HG02588 (cell line): ENCODE results near the gene PGAP3.

ENCODE experiments used
- ATAC-seq: cut with Tn5 transposase; IDR thresholded peaks from one replicate; pipeline ENCODE4 v1.9.1; 2021; ENCODE audit warnings: mild to moderate bottlenecking, moderate library complexity; ENCODE audit not compliant: unreplicated experiment

Gene PGAP3

GRCh38 chr17:39673335-39674081 is 14.3 kb downstream of the PGAP3 start:
- ATAC-seq = no peak

DNA sequence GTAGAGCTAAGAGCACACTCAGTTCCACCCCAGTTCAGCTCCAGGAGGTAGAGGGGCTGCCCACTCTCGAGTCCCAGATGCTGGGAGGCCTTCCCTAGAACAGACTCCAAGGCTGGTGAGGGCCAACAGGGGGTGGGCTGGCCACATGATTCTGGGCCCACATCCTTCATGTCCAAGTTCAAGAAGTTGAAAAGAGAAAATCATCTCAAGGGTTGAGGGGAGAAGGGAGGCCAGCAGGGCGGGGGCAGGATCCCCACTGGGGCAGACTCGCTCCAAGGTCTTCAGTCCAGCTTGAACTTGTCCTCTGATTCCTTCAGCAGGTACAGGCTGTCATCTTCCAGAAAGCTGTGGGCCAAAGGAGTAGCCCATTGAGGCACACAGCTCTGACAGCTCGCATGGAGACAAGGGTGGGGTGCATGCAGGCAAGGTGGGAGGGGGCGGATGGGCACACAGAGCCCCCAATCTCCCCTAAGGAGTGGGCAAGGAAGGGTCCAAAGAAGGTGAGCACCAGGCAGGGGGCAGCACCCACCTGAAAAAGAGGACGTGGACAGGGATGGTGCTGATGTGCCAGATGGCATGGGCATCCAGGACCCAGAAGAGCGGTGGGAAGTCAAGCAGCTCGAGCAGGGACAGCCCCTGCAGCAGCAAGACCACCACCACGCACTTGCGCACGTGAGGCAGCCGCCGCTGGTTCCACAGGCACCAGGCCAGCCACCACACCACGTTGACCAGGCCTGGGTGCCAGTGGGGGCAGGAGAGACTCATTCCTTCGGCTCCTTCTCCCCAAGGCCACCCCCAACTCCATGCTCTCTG is 15.1 kb downstream of the PGAP3 start:
- ATAC-seq = no peak

DNA sequence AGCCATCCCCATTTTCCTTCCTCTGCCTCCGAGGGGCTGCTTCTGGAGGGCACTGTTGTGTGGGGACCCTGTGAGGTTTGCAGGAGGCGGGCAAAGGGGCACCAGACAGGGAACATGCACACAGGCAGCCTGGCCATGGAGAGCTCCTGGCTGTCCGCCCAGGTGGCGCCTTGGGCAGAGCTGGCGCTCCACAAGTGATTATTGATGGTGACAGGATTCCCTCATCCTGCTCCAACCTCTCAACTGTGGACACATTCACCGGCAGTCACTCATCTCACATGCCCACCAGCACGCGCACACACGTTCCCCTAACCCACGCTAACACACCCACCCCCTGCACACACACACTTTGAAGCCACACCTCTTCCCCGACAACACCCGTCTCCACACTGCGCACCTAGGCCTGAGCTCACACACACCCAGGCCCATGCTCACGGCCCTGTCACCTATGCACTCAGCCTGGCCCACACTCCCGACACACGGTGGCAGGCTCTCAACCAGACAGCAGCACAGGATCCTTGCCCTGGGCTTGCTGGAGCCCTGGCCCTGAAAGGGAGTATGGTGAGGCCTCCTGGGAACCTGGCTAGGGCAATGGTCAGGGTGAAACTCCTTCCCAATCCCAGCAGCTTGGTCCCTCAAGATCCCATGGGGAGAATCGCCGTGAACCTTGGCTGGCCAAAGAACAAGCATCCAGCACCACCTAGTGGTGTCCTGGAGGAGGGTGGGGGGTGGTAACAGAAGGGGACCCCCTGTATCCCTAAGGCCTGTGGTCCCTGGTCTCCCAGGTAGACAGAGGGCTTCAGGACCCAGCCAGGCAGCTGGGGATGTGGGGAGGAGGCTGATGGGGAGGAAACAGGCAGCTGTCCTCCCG is 16.0 kb downstream of the PGAP3 start:
- ATAC-seq = no peak

GRCh38 chr17:39670746-39671145 is 17.1 kb downstream of the PGAP3 start:
- ATAC-seq = no peak

- ATAC-seq = no peak
Observed at GRCh38 chr17:39669897-39670735, 17.7 kb downstream of the PGAP3 start.

DNA sequence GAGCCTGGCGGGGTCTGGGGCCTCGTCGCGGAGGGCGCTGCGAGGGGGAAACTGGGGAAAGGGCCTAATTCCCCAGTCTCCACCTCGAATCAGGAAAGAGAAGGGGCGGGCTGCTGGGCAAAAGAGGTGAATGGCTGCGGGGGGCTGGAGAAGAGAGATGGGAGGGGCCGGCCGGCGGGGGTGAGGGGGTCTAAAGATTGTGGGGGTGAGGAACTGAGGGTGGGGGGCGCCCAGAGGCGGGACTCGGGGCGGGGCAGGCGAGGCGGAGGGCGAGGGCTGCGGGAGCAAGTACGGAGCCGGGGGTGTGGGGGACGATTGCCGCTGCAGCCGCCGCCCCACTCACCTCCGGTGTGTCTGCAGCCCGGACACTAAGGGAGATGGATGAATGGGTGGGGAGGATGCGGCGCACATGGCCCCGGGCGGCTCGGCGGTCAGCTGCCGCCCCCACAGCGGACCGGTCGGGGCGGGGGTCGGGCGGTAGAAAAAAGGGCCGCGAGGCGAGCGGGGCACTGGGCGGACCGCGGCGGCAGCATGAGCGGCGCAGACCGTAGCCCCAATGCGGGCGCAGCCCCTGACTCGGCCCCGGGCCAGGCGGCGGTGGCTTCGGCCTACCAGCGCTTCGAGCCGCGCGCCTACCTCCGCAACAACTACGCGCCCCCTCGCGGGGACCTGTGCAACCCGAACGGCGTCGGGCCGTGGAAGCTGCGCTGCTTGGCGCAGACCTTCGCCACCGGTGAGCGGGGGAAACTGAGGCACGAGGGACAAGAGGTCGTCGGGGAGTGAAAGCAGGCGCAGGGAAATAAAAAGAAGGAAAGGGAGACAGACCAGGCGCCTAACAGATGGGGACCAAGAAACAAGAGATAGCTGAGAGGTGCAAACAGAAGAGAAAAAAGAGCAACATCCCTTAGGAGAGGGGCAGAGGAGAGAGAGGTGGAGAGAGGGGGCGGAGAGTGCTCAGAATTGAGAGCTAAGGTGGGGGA is 19.6 kb downstream of the PGAP3 start, which contains the start of gene PNMT:
TSS of gene PNMT (plus strand) at position 509 of the 980 bp plus-strand sequence. CDS start at position 532, 23 bp downstream.
- ATAC-seq = no peak

GRCh38 chr17:39667262-39667944 is 20.5 kb downstream of the PGAP3 start:
- ATAC-seq = no peak

GRCh38 chr17:39666601-39667261 is 21.1 kb downstream of the PGAP3 start:
- ATAC-seq = no peak

GRCh38 chr17:39666231-39666600 is 21.6 kb downstream of the PGAP3 start:
- no peak for ATAC-seq

DNA sequence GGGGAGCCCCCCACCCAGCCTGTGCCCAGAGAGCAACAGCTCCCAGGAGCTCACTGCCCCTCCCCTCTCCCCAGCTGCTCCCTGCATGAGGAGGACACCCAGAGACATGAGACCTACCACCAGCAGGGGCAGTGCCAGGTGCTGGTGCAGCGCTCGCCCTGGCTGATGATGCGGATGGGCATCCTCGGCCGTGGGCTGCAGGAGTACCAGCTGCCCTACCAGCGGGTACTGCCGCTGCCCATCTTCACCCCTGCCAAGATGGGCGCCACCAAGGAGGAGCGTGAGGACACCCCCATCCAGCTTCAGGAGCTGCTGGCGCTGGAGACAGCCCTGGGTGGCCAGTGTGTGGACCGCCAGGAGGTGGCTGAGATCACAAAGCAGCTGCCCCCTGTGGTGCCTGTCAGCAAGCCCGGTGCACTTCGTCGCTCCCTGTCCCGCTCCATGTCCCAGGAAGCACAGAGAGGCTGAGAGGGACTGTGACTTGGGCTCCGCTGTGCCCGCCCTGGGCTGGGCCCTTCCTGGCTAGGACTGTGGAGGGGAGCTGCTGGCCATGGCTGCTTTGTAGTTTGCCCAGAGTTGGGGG is 22.1 kb downstream of the PGAP3 start:
- ATAC-seq = no peak

GRCh38 chr17:39664581-39665561 is 23.0 kb downstream of the PGAP3 start, which contains the start of gene TCAP:
TCAP (plus strand) TSS chr17:39665349; CDS start chr17:39665360, 11 bp downstream.
- no peak for ATAC-seq

- ATAC-seq = no peak
Observed at GRCh38 chr17:39663688-39664580, 23.9 kb downstream of the PGAP3 start.

GRCh38 chr17:39663340-39663687 is 24.5 kb downstream of the PGAP3 start:
- ATAC-seq = no peak

DNA sequence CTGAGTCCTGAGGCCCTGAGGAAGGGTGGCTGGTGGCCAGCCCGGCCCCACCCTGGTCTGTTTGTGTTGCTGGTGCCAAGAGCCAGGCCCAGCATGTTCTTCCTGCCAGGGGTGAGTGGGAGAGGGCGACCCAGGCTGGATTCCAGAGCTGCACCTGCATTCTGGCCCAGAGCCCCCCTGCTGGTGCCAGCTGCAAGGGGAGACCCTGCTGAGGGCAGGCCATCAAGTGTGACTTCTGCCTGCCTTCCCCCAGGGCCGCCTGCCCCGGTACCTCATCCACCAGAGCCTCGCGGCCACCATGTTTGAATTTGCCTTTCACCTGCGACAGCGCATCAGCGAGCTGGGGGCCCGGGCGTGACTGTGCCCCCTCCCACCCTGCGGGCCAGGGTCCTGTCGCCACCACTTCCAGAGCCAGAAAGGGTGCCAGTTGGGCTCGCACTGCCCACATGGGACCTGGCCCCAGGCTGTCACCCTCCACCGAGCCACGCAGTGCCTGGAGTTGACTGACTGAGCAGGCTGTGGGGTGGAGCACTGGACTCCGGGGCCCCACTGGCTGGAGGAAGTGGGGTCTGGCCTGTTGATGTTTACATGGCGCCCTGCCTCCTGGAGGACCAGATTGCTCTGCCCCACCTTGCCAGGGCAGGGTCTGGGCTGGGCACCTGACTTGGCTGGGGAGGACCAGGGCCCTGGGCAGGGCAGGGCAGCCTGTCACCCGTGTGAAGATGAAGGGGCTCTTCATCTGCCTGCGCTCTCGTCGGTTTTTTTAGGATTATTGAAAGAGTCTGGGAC is 25.1 kb downstream of the PGAP3 start:
- no peak for ATAC-seq
